Endothelial cell (in vitro differentiated cells): ENCODE results near the gene DLL4. TPM values are rescaled to one million over a fixed set of nuclear protein-coding genes. Genes with fewer than 3 reads are reported as not detected.

Experiments
- DNase-seq: peaks from one replicate; pipeline ENCODE4 v3.0.0; 2021; ENCODE audit warnings: low spot score
- H3K27ac Mint-ChIP-seq: one replicate; pipeline ENCODE4 v1.8.0; 2021; ENCODE audit warnings: mixed read lengths, inconsistent platforms; ENCODE audit not compliant: unreplicated experiment
- H3K27me3 Mint-ChIP-seq: one replicate; pipeline ENCODE4 v1.8.0; 2021; ENCODE audit warnings: mild to moderate bottlenecking, moderate library complexity, mixed read lengths, inconsistent platforms; ENCODE audit not compliant: unreplicated experiment
- H3K36me3 Mint-ChIP-seq: one replicate; pipeline ENCODE4 v1.8.0; 2021; ENCODE audit warnings: mild to moderate bottlenecking, low read depth, mixed read lengths, inconsistent platforms; ENCODE audit not compliant: unreplicated experiment
- H3K4me1 Mint-ChIP-seq: one replicate; pipeline ENCODE4 v1.8.0; 2021; ENCODE audit warnings: mild to moderate bottlenecking, mixed read lengths, inconsistent platforms; ENCODE audit not compliant: unreplicated experiment
- H3K4me3 Mint-ChIP-seq: one replicate; pipeline ENCODE4 v1.8.0; 2021; ENCODE audit warnings: mild to moderate bottlenecking, mixed read lengths, inconsistent platforms; ENCODE audit not compliant: unreplicated experiment
- H3K9me3 Mint-ChIP-seq: one replicate; pipeline ENCODE4 v1.8.0; 2021; ENCODE audit warnings: mixed read lengths, inconsistent platforms; ENCODE audit not compliant: unreplicated experiment
- total RNA-seq: library from RNA; stranded (reverse); fragmentation: NEBNext Ultra II Directional; extraction: Animal tissue kit (Norgen Biotek cat#: 25700); gene quantifications from one replicate; pipeline ENCODE4 v1.2.1, GENCODE V29; 2021; ENCODE audit not compliant: unreplicated experiment
- TF ChIP-seq, protein P1 (sequence below): fragments of 200-600 bp; sonication (generic); IDR thresholded peaks from one replicate; pipeline ENCODE4 v1.5.0; 2021; ENCODE audit warnings: antibody characterized with exemption; ENCODE audit not compliant: unreplicated experiment

The DLL4 gene
- total RNA-seq, 1 donor from 2014 or later: 257 TPM

GRCh38 chr15:40982855-40983254 is 53.7 kb downstream of the DLL4 start:
- Mint-ChIP-seq H3K4me1 (peaks cover 25% of the 10 kb centered on the region), H3K27ac (peak overlapping the region; percentile 99), H3K4me3 (peak overlapping the region; percentile 29), H3K9me3 (no peaks in the 10 kb centered on the region), H3K36me3 (peaks cover 59% of the 10 kb centered on the region), H3K27me3 (peaks cover 11% of the 10 kb centered on the region)
- peak; percentile 72 for DNase-seq
- TF ChIP-seq, protein P1, sequence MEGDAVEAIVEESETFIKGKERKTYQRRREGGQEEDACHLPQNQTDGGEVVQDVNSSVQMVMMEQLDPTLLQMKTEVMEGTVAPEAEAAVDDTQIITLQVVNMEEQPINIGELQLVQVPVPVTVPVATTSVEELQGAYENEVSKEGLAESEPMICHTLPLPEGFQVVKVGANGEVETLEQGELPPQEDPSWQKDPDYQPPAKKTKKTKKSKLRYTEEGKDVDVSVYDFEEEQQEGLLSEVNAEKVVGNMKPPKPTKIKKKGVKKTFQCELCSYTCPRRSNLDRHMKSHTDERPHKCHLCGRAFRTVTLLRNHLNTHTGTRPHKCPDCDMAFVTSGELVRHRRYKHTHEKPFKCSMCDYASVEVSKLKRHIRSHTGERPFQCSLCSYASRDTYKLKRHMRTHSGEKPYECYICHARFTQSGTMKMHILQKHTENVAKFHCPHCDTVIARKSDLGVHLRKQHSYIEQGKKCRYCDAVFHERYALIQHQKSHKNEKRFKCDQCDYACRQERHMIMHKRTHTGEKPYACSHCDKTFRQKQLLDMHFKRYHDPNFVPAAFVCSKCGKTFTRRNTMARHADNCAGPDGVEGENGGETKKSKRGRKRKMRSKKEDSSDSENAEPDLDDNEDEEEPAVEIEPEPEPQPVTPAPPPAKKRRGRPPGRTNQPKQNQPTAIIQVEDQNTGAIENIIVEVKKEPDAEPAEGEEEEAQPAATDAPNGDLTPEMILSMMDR: no peak

DNA sequence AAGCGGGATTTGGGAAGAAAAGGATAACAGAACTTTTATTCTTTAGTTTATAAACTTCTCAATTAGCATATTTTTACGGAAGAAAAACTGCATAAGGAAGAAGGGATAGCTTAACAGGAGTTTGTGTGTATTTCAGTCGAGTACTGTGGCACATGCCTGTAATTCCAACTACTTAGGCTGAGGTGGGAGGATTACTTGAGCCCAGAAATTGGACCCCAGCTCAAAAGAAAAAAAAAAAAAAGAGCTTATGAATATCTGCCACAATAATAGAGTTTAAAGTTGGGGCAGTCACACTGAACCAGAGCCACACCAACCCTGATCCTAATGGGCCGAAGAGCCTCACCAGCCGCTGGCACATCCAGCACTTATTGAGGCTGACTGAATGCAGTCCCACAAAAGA is 55.3 kb downstream of the DLL4 start:
- H3K4me1 Mint-ChIP-seq: peaks cover 22% of the 10 kb centered on the region
- TF ChIP-seq, protein P1: no peak

GRCh38 chr15:40984964-40985363 is 55.8 kb downstream of the DLL4 start:
- DNase-seq: no peak
- H3K9me3 Mint-ChIP-seq: no peaks in the 10 kb centered on the region
- peaks cover 57% of the 10 kb centered on the region for H3K36me3 Mint-ChIP-seq
- H3K4me1 Mint-ChIP-seq: peaks cover 22% of the 10 kb centered on the region
- TF ChIP-seq, protein P1: no peak
- no peak overlapping the region for H3K4me3 Mint-ChIP-seq
- H3K27me3 Mint-ChIP-seq: peaks cover 9% of the 10 kb centered on the region
- peak overlapping the region; percentile 40 for H3K27ac Mint-ChIP-seq

More for the DNA sequence above, 55.3 kb downstream of the DLL4 start:
- Mint-ChIP-seq H3K27ac (no peak overlapping the region), H3K4me3 (no peak overlapping the region), H3K27me3 (peaks cover 11% of the 10 kb centered on the region), H3K9me3 (no peaks in the 10 kb centered on the region), H3K36me3 (peaks cover 57% of the 10 kb centered on the region)
- DNase-seq: no peak

GRCh38 chr15:40985541-40986330 is 56.6 kb downstream of the DLL4 start:
- H3K4me3 Mint-ChIP-seq: no peak overlapping the region
- peaks cover 54% of the 10 kb centered on the region for H3K36me3 Mint-ChIP-seq
- peaks cover 7% of the 10 kb centered on the region for H3K27me3 Mint-ChIP-seq
- no peak overlapping the region for H3K27ac Mint-ChIP-seq
- peaks cover 22% of the 10 kb centered on the region for H3K4me1 Mint-ChIP-seq
- H3K9me3 Mint-ChIP-seq: no peaks in the 10 kb centered on the region
- no peak for DNase-seq
- TF ChIP-seq, protein P1: no peak

- Mint-ChIP-seq H3K4me3 (no peak overlapping the region), H3K4me1 (peaks cover 19% of the 10 kb centered on the region), H3K36me3 (peaks cover 50% of the 10 kb centered on the region), H3K27ac (peak overlapping the region; percentile 55), H3K27me3 (peaks cover 2% of the 10 kb centered on the region), H3K9me3 (no peaks in the 10 kb centered on the region)
- TF ChIP-seq, protein P1: no peak
- no peak for DNase-seq
Measured at GRCh38 chr15:40986820-40987219, 57.7 kb downstream of the DLL4 start.
